HG03520 (cell line): ENCODE measurements around the gene CASK.

Experiments used
- ATAC-seq: cut with Tn5 transposase; IDR thresholded peaks from one replicate; pipeline ENCODE4 v1.9.1; 2021; ENCODE audit warnings: mild to moderate bottlenecking, moderate library complexity; ENCODE audit not compliant: unreplicated experiment

The CASK gene, protein sequence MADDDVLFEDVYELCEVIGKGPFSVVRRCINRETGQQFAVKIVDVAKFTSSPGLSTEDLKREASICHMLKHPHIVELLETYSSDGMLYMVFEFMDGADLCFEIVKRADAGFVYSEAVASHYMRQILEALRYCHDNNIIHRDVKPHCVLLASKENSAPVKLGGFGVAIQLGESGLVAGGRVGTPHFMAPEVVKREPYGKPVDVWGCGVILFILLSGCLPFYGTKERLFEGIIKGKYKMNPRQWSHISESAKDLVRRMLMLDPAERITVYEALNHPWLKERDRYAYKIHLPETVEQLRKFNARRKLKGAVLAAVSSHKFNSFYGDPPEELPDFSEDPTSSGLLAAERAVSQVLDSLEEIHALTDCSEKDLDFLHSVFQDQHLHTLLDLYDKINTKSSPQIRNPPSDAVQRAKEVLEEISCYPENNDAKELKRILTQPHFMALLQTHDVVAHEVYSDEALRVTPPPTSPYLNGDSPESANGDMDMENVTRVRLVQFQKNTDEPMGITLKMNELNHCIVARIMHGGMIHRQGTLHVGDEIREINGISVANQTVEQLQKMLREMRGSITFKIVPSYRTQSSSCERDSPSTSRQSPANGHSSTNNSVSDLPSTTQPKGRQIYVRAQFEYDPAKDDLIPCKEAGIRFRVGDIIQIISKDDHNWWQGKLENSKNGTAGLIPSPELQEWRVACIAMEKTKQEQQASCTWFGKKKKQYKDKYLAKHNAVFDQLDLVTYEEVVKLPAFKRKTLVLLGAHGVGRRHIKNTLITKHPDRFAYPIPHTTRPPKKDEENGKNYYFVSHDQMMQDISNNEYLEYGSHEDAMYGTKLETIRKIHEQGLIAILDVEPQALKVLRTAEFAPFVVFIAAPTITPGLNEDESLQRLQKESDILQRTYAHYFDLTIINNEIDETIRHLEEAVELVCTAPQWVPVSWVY

GRCh38 chrX:41923211-41923977 lies at the start of gene CASK:
Gene CASK, minus strand, starts transcription at chrX:41923554. Its CDS starts 566 bp downstream, at chrX:41922988.
- ATAC-seq = peak; percentile 78

- ATAC-seq = no peak
These were observed 48.0 kb upstream of the CASK start for GRCh38 chrX:41971346-41971745.

DNA sequence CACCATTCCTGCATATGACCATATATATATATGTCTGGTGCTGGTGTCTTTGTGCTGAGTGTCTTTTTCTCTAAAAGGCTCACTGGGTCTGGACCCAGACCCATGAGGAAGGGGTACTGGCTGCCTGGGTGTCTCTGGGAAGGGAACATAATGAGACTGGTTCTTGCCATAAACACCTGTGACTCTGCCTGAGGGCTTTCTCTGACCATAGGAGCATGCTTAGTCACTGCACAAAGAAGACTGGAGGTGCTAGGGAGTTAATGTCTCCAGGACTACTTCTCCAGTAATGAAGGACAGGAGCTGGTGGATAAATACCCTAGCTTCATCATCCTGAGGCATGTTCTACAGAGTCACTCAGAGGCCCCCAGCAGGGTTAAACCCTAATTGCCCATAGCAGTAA lies 47.1 kb upstream of the CASK start:
- ATAC-seq = no peak

- no peak for ATAC-seq
These were observed 40.0 kb upstream of the CASK start for GRCh38 chrX:41963348-41963747.

DNA sequence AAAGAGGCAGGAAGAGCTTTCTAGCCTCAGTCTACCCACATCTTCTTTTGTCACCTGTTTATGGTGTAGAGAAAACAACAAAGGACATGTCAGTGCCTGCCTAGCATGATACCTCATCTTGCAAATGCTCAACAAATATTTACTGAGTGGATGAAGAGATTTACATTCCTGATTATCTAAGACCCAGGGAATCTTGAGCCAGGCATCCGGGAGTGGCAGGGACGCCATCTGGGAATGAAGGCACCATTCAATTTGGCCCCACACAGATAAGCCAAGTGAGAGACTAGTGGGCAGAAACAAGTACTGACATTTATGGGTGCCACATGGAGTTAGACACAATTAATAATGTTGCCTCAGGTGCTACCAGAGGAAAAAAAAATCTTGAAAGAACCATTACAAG lies 36.8 kb upstream of the CASK start:
- ATAC-seq = no peak

DNA sequence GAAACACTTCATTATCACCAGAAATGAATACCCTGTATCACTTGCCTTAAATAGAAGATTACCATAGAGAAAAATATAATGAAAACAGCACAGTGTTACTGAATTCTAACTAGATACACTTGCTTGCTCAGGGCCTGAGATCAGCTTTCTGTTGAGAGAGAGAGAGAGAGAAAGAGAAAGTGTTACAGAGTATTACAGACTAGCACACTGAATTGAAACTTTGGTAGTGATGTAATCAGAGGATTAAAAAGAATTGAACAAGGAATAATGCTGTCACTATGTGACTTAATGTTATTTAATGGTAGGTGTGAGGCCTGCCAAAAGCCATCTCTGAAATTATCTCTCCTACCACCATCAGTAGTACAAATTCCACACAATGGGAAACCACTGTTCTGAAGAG lies 35.5 kb upstream of the CASK start:
- ATAC-seq = no peak

DNA sequence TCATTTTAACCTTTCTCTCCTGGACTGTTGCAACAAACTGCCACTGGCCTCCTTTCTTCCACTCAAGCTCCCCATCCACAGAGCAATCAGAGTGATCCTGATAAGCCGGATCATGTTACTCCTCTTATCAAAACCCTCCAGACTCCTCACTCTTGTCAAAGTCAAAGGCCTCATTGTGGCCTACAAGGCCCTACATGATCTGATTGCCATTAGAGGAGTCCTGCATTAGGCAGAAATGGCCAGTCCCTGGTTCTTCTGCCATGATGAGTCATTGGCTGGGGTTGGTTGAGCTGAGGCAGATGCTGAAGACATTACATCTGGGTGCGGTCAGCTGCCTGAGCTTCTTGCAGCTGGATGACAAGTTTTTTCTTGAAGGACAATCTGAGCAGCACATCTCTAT lies 32.7 kb upstream of the CASK start:
- ATAC-seq = no peak

DNA sequence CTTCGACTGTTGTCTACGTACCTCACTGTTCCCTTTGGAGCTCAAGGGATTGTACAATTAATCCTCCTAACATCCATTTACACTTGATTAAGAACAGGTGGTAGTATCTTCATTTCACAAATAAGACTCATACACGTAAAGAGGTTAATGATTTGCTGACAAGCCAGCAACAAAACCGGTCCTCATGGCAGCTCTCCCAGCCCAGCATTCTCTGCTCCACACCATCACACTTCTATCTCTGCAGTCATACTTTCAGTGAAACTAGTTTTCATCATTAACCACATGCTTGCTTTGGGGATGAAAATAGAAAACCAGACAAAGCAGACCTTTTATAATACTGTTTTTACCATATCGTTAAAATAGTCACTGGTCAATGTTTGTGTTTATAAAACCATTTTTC lies 28.7 kb upstream of the CASK start:
- no peak for ATAC-seq

- no peak for ATAC-seq
These were observed 23.7 kb upstream of the CASK start for GRCh38 chrX:41946989-41947612.

DNA sequence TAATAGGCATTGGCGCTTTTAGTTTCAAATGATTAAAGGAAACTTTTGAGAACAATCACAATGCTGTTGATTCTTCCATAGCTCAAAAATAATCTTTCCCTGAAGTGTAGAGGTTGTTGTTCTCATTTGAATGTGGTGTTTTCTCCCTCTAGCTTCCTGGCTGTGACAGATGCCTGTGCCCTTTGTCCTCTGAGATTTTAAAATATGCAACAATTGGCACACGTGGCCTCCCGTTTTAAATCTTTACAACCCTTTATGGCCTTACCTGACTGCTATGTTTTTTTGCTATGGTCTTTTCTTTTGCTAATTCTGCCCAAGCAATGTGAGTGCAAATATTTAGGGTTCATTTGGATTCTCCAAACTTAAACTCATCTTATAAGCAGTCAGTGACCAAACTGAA lies 22.9 kb upstream of the CASK start:
- no peak for ATAC-seq

GRCh38 chrX:41935832-41936231 lies 12.5 kb upstream of the CASK start:
- ATAC-seq = no peak

DNA sequence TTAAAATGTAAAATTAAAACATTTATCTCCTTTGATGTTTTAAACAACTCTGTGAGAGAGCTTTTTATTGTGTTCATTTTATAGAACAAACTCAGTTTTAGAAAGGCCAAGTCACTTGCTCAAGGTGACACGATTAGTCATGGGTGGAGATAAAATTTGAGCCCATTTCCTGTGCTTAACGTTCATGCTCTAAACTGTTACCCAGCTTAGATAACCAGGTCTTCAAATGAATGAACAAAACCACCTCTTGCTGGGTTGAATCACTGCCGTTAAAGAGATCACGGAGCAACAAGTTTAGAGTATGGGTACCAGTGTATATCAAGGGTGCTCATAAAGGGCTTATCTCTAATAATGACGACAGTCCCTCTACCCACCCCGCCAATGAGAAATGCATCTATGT lies 10.2 kb upstream of the CASK start:
- no peak for ATAC-seq

- ATAC-seq = no peak
These were observed 9.5 kb upstream of the CASK start for GRCh38 chrX:41932885-41933284.

GRCh38 chrX:41931591-41931990 lies 8.2 kb upstream of the CASK start:
- ATAC-seq = no peak

GRCh38 chrX:41923978-41924683 lies 777 bp upstream of the CASK start:
- no peak for ATAC-seq

- ATAC-seq = peak; percentile 11
These were observed 763 bp downstream of the CASK start for GRCh38 chrX:41922431-41923151.

- ATAC-seq = no peak
These were observed 1.6 kb downstream of the CASK start for GRCh38 chrX:41921492-41922430.

GRCh38 chrX:41919870-41920269 lies 3.5 kb downstream of the CASK start:
- no peak for ATAC-seq
